Measurements from ENCODE around the gene SIK3. TPM values are rescaled to one million over a fixed set of nuclear protein-coding genes. Genes with fewer than 3 reads are reported as not detected.

SIK3 gene
- total RNA-seq, 1 experiment from 2014 or later = 31.4 TPM

- Mint-ChIP-seq H3K36me3 (ENCODE audit: insufficient read depth in 1 of 3, low read depth in 3 of 3) (no peaks in the 10 kb centered on the region; a peak in 1 of 7 replicates), H3K9me3 (peaks cover 3 to 5% of the 10 kb centered on the region in 2 experiments; a peak in 3 of 5 replicates), H3K4me1 (peaks cover 39% of the 10 kb centered on the region in 2 experiments), H3K27me3 (ENCODE audit: low read depth) (peaks cover 22% of the 10 kb centered on the region), H3K27ac (no peak overlapping the region), H3K4me3 (peak overlapping the region; percentile 64 to 67)
- H3K27me3 ChIP-seq (ENCODE audit: insufficient read depth, low read length) = no peaks in the 10 kb centered on the region
- H3K79me1 ChIP-seq (ENCODE audit: insufficient read depth, low read depth, low read length, poor library complexity, severe bottlenecking) = no peaks in the 10 kb centered on the region
- no peak overlapping the region for H2AFZ ChIP-seq (ENCODE audit: low read length)
- no peak overlapping the region for H4K91ac ChIP-seq (ENCODE audit: insufficient read length, low read depth, low read length)
- H3K18ac ChIP-seq (ENCODE audit: insufficient read length, low read depth, low read length) = no peak overlapping the region
- TF ChIP-seq CTCF (conservative IDR thresholded peaks at IDR 0.05) = peak; percentile 73
- H3K9ac ChIP-seq (ENCODE audit: extremely low read depth, insufficient read length, low read length) = no peak overlapping the region
- H2AK5ac ChIP-seq (ENCODE audit: insufficient read length, low read length) = no peak overlapping the region
- no CpG with 5 or more reads among the region's 57 CpGs for WGBS (ENCODE audit: extremely low coverage, insufficient read length, low lambda C conversion rate)
- no peak overlapping the region for H3K23ac ChIP-seq (ENCODE audit: insufficient read length, low read depth, low read length)
- peak; percentile 93 for DNase-seq
- H3K56ac ChIP-seq (ENCODE audit: insufficient read length, low read depth, low read length) = no peak overlapping the region
- no peaks in the 10 kb centered on the region for H4K20me1 ChIP-seq (ENCODE audit: control insufficient read depth, insufficient read depth, insufficient read length)
- no peaks in the 10 kb centered on the region for H3K9me3 ChIP-seq (ENCODE audit: control insufficient read depth, low read depth, low read length)
- H3K23me2 ChIP-seq (ENCODE audit: insufficient read length, low read depth, low read length, poor library complexity, severe bottlenecking) = peaks cover 6% of the 10 kb centered on the region
- H3K4me2 ChIP-seq (ENCODE audit: insufficient read depth, insufficient read length, low read length) = peak overlapping the region; percentile 74
- H2BK5ac ChIP-seq (ENCODE audit: insufficient read length, low read length) = no peak overlapping the region
- no peak overlapping the region for H3K14ac ChIP-seq (ENCODE audit: insufficient read depth, low read length)
- H2BK20ac ChIP-seq (ENCODE audit: low read depth, low read length, poor library complexity, severe bottlenecking) = no peak overlapping the region
- H3K27ac ChIP-seq (ENCODE audit: insufficient read length, low read depth, low read length) = no peak overlapping the region
- H3K4me1 ChIP-seq (ENCODE audit: insufficient read depth, low read length) = no peaks in the 10 kb centered on the region
- no peak overlapping the region for H2BK12ac ChIP-seq (ENCODE audit: insufficient read length, low read depth, low read length)
- no peaks in the 10 kb centered on the region for H3K79me2 ChIP-seq (ENCODE audit: insufficient read depth, low read length)
- no peak overlapping the region for H4K8ac ChIP-seq (replicated peaks; ENCODE audit: insufficient read length, low read depth, low read length)
- H2BK15ac ChIP-seq (ENCODE audit: low read depth, low read length) = no peak overlapping the region
- H3T11ph ChIP-seq (ENCODE audit: low read length) = no peak overlapping the region
- H4K5ac ChIP-seq (ENCODE audit: insufficient read length, low read depth, low read length) = no peak overlapping the region
- no peak overlapping the region for H3K4ac ChIP-seq (ENCODE audit: low read depth, low read length)
- H2BK120ac ChIP-seq (ENCODE audit: low read depth, low read length, poor library complexity, severe bottlenecking) = no peak overlapping the region
These were observed 262.2 kb downstream of the SIK3 start for GRCh38 chr11:116835791-116836631.
